ENCODE data around the gene SNRPB.

Gene SNRPB

DNA sequence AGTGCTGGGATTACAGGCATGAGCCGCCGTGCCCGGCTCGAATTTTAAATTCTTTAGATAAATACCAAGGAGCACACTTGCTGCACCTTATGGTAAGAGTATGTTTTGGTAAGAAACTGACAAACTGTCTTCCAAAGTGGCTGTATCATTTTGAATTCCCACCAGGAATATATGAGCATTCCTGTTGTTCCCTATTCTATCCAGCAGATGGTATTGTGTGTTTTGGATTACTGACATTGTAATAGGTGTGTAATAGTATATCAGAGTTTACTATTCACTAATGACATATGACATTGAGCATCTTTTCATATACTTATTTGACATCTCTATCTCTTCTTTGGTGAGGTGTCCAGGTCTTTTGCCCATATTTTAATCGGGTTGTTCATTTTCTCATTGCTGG lies 49.3 kb downstream of the SNRPB start:
- TF ChIP-seq, protein P1, sequence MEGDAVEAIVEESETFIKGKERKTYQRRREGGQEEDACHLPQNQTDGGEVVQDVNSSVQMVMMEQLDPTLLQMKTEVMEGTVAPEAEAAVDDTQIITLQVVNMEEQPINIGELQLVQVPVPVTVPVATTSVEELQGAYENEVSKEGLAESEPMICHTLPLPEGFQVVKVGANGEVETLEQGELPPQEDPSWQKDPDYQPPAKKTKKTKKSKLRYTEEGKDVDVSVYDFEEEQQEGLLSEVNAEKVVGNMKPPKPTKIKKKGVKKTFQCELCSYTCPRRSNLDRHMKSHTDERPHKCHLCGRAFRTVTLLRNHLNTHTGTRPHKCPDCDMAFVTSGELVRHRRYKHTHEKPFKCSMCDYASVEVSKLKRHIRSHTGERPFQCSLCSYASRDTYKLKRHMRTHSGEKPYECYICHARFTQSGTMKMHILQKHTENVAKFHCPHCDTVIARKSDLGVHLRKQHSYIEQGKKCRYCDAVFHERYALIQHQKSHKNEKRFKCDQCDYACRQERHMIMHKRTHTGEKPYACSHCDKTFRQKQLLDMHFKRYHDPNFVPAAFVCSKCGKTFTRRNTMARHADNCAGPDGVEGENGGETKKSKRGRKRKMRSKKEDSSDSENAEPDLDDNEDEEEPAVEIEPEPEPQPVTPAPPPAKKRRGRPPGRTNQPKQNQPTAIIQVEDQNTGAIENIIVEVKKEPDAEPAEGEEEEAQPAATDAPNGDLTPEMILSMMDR (IDR thresholded peaks at IDR 0.05; ENCODE audit: low read depth, low read length, missing control alignments) = no peak
- no peak for DNase-seq (ENCODE audit: low read depth)
- no peak overlapping the region for H3K4me3 ChIP-seq (ENCODE audit: low read depth, low read length)

DNA sequence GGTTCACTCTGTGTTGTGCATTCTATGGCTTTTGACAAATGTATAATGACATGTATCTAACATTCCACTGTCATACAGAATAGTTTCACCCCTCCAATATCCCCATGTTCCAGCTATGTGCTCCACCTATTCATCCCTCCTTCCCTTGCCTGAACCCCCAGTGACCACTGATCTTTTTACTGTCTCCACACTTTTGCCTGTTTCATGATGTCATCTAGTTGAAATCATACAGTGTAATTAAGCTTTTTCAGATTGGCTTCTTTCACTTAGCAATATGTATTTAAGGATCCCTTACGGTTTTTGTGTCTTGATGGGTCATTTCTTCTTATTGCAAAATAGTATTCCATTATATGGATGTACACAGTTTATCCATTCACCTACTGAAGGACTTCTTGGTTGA lies 50.1 kb downstream of the SNRPB start:
- H3K4me3 ChIP-seq (ENCODE audit: low read depth, low read length) = no peak overlapping the region
- DNase-seq (ENCODE audit: low read depth) = no peak
- TF ChIP-seq, protein P1 (IDR thresholded peaks at IDR 0.05; ENCODE audit: low read depth, low read length, missing control alignments) = no peak

GRCh38 chr20:2418388-2418787 lies 52.2 kb downstream of the SNRPB start:
- TF ChIP-seq, protein P1 (IDR thresholded peaks at IDR 0.05; ENCODE audit: low read depth, low read length, missing control alignments) = no peak
- DNase-seq (ENCODE audit: low read depth) = no peak

GRCh38 chr20:2417213-2417541 lies 53.4 kb downstream of the SNRPB start:
- H3K4me3 ChIP-seq (ENCODE audit: low read depth, low read length) = no peak overlapping the region
- DNase-seq (ENCODE audit: low read depth) = no peak

More at GRCh38 chr20:2418388-2418787, 52.2 kb downstream of the SNRPB start:
- no peak overlapping the region for H3K4me3 ChIP-seq (ENCODE audit: low read depth, low read length)

DNA sequence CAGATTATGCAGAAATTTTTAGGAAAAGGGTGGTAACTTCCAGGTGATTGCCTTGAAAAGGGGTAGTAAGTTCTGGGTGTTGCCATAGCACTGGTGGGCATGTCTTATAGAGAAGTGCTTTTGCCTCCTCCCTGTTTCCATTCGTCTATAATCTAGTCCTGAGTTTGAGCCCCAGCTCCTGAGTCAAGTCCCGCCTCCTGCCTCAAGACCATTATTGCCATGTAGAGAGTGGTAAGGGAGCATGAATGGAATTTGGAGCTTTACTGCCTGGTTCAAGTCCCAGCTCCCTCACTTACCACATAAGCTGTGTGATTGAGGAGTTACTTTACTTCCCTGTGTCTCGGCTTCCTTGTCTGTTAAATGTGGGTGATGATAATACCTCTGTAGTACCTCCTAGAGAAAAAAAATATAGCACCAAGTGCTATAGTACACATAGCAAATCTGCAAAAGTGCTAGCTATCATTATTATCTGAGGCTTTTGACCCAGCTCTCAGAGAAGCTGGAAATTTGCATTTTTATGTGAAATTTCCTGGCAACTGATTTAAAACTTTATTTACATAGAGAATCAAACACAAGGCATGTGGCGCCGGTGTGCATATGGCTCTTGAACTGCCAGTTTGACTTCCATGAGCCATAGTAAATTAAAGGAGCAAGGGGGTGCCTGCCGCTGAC lies 53.9 kb downstream of the SNRPB start:
- no peak overlapping the region for H3K4me3 ChIP-seq (ENCODE audit: low read depth, low read length)
- TF ChIP-seq, protein P1 (IDR thresholded peaks at IDR 0.05; ENCODE audit: low read depth, low read length, missing control alignments) = no peak
- no peak for DNase-seq (ENCODE audit: low read depth)

More at GRCh38 chr20:2417213-2417541, 53.4 kb downstream of the SNRPB start:
- TF ChIP-seq, protein P1 (IDR thresholded peaks at IDR 0.05; ENCODE audit: low read depth, low read length, missing control alignments) = no peak

Data from GM12864 (cell line).